CD4-positive, alpha-beta T cell treated with Interleukin-1 beta for 1 hour (primary cell): ENCODE results near the gene MSRB2.
A peak's percentile ranks its signal among the peaks of the same experiment; 100 is the strongest.
"Not testable (repeated sequence)": the region's sequence is repeated elsewhere in the genome, so short reads cannot be mapped to it uniquely, and the experiment has no call there.

Source experiments
- DNase-seq, 2 donors: peaks; one replicate each; pipeline ENCODE4 v3.0.0-alpha.2; 2020 to 2022

The MSRB2 gene

DNA sequence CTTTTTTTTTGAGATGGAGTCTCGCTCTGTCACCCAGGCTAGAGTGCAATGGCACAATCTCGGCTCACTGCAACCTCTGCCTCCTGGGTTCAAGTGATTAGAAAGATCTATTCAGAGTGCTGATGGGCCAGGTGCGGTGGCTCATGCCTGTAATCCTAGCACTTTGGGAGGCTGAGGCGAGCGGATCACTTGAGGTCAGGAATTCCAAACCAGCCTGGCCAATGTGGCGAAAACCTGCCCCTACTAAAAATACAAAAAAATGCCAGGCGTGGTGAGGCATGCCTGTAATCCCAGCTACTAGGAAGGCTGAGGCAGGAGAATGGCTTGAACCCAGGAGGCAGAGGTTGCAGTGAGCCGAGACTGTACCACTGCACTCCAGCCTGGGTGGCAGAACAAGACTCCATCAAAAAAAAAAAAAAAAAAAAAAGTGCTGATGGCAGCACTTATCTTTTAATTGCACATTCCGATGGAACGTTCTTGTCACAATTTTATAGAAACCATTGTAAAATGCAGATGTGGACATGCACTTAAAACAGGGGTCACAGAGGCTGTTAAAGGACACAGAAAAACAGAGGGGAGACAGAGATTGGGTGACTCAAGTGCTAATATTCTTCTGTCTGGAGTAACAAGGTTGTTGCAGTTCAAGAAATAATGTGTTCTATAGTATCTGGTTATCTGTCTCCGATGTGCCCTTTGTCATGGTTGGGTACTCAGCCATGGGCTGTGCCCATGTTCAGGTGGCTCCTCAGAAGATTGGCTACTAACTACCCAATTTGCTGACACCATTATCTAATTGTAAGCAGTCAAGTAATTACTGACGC, 25.1 kb upstream of the MSRB2 start:
- not testable (repeated sequence) for DNase-seq

DNA sequence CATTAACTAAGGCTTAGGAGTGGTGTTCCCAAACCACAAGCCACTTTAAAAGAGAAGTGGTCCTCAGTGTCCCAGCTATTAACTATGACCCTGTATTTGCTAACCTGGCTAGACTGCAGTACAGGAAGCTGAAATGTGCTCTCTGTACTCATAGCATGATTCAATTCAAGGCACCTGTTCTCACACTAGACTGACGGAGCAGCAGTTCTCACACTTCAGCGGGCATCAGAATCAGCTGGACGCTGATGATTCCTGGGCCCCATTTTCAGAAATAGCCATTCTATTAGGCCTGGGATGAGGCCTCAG, 24.5 kb upstream of the MSRB2 start:
- DNase-seq: no peak

DNA sequence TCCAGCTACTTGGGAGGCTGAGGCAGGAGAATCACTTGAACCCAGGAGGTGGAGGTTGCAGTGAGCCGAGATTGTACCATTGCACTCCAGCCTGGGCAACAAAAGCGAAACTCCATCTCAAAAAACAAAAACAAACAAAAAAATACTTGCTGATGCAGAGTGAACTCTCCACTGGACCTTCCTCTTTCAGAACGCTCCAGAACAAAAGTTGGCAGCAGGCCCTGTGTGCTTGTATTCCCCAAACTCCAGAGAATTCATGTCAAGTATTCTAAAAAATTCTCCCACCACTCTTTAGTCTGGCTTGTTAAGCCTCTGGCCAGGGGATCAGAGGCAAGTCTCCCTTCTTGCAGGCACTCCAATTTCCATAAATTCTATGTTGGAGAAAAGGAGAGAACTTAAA, 22.8 kb upstream of the MSRB2 start:
- not testable (repeated sequence) for DNase-seq

DNA sequence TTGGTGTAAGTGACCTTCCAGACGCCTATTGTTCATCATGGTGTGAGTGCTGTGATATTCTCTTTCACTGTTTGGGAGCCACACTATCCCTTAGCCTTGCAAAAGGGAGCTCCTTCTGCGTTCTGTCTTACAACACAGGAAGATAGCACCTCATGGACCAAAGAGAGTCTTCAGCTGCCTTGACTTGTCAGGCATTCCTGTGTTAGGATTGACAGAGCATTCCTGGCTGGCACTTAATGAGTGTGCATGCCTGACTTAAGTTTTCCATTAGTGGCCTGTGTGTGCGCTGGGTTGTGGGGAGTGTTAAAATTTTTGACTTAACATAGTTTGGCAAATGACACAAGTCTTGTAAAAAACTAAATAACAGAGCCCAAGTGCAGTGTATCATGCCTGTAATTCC, 21.9 kb upstream of the MSRB2 start:
- DNase-seq: no peak

DNA sequence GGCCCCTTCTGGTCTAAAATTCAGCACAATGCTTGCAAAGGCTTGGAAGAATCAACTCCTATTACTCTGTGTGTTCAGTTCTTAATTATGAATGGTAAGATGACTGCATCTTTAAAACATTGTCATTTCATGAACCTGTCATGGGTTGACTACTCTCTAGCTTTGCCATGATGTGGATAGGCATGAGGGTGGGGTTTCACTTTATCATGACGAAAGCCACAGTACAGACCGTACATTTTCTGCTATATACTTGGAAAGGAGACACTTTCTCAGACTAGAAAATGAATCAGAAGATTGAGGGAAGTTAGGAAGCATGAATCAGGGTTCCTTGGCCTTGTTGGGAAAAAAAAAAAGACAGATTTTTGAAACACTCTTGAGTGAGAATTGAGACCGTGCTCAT, 19.7 kb upstream of the MSRB2 start:
- no peak for DNase-seq

DNA sequence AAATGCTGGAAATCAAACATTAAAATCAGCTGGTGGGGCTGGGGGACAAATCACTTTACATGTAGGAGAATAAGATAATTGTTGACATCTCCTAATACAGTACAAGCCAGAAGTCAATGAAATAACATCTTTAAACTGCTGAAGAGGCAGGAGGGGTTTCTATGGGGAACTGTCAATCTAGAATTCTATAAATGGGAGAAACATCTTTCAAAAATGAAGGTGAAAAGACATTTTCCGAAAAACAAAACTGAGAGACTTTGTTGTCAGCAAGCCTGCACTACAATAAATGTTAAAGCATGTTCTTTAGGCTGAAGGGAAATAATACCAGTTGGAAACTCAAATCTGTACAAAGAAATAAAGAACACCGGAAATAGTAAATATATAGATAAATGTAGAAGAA, 17.3 kb upstream of the MSRB2 start:
- DNase-seq: no peak

DNA sequence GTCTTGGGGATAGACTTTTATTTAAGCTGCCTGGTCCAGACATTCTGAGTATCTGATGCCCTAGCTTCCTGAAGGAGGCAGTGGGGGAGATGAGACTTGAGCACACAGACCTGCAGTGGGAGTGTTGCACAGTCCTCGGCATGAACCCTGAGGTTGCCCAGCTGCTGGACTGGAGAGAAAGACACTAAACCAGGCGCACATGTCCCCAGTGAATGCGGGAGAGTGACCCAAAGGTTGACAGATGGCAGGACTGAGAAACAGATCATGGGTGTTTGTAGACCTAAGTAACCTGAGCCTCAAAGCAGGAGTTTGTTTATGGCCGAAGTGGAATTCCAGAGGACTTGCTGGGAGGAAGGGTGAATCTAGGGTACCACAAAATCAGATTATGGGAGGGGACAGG, 15.7 kb upstream of the MSRB2 start:
- no peak for DNase-seq

GRCh38 chr10:23080262-23080661, 15.1 kb upstream of the MSRB2 start:
- DNase-seq: no peak

DNA sequence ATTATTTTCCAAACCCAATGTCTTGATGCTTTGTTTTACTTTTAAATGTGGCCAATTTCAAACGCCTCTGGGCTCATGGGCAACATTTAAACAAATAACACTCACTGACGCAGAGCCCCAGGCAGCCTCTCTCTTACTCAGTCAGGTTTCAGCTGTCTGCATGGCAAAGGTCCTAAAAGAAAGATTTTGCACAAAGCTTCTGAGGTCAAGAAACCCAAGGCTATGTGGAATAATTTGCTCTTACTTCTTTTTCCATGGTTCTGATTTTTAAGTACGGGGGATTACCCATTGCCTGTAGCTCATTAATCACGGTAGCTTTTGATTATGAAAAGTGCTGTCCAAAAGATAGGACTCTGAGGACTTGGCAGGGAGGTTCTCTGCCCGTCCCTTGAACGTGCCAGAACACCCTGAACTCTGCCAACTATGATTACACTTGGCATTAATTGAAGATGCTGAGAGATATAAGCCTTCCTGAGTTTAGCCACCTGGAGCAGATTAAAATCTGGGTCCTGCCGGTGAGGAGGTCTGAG, 14.1 kb upstream of the MSRB2 start:
- no peak for DNase-seq

- no peak for DNase-seq
These were observed 13.5 kb upstream of the MSRB2 start for GRCh38 chr10:23081891-23082290.

DNA sequence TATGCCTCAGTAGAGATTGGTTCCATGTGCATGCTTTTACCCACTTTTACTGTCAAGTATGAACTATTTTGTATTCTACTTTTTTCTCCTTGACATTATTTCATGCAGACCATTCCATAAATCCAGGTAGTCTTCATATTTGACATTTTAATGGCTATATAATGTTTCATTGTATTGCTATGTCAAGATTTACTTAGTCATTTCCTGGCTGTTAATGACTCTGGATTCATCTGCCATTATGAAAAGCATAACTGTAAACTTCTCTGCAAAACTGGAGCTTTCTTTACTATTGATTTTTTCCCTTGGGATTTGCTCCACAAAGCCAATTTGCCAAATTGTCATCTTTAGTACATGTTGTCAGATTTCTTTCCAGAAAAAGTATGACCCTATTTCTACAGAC, 6.8 kb upstream of the MSRB2 start:
- DNase-seq: no peak

GRCh38 chr10:23094786-23095403, 484 bp upstream of the MSRB2 start:
- DNase-seq: no peak

DNA sequence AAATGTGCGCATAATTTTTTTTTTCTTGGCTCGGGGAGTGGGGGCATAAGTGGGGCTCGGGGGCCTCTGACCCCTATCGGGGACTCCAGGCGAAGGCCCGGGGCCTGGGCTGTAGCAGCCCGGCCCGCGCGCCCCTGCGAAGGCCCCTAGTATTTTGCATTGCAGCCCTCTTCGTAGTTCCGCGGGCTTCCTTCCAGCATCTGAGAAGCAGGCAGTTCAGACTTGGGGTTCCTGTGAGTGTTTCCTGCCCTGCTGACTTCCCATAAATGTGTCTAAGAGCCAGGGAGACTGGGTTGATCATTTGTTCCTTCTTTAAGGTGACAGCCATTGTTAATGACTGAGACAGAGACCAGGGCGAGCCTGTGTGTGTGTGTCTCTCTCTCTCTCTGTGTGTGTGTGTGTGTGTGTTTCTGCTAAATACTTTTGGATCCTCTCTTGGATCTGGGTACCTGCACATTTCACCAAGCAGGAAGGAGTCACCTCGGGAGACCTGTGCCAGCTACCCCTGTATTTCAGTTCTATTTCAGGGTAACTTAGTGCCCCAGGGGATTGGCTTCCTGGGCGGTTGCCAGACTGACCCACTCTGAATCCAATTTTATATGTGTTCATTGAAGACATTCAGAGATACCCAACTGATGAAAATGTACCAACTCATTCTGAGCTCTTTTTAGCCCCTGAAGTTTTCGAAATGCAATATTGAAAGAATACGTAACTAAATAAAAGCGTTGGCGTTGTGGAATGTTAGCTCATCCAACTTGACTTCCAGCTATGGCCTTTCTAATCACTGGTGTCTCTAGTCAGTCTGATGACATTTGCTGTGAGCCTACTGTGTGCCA, 805 bp downstream of the MSRB2 start:
- peak; percentile 31 to 33 for DNase-seq

DNA sequence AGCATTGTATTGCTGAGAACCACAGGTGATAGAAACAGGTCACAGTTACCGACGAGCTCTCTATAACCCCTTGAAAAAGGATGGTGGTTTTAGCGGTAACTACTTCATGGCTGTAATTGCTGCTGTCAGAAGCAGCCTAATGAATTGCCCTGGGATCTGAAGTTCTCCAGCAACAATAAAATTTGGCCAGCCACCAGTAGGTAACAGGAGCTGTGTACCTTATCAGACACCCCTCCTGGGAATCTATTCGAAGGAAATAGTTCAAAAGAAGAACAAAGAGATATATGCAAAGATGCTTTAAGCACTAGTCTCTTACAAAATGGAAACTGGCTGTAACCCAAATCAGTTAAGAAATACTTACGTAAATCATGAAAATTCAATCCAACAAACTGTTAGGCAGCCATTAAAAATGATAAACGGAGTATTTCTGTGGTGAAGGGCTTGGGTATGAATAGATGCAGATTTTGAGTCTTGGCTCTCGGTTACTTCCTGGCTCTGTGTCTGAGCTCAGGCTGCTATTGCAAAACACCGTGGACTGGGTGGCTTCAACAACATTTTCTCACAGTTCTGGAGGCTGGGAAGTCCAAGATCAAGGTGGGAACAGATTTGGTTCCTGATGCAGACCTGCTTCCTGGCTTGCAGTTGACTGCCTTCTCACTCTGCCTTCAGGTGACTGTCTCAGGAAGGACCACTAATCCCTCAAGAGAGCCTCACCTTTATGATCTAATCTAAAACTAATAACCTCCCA, 1.6 kb downstream of the MSRB2 start:
- no peak for DNase-seq

- DNase-seq: no peak
These were observed 3.7 kb downstream of the MSRB2 start for GRCh38 chr10:23099079-23099478.

DNA sequence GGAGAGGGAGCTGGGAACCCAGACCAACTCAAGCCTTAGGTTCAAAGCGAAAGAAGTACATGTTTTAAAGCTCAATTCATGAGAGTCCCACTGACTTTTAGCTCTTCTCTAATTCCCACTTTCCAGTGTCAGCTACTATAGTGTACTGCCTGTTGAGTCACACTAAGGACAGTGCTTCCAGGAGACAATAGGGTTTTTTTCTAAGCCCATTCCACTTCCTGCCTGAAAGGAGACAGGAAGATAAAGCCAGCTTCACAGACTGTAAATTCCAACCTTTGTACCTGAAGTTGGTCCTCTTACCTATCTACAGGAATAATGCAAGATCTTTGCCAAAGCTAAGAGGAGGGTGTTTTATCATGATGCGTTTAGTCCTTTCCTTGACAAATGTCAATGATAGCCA, 4.4 kb downstream of the MSRB2 start:
- no peak for DNase-seq

GRCh38 chr10:23100331-23101030, 5.1 kb downstream of the MSRB2 start:
- no peak for DNase-seq

GRCh38 chr10:23106331-23107072, 11.1 kb downstream of the MSRB2 start:
- DNase-seq: no peak

GRCh38 chr10:23110722-23111516, 15.5 kb downstream of the MSRB2 start:
- no peak for DNase-seq

DNA sequence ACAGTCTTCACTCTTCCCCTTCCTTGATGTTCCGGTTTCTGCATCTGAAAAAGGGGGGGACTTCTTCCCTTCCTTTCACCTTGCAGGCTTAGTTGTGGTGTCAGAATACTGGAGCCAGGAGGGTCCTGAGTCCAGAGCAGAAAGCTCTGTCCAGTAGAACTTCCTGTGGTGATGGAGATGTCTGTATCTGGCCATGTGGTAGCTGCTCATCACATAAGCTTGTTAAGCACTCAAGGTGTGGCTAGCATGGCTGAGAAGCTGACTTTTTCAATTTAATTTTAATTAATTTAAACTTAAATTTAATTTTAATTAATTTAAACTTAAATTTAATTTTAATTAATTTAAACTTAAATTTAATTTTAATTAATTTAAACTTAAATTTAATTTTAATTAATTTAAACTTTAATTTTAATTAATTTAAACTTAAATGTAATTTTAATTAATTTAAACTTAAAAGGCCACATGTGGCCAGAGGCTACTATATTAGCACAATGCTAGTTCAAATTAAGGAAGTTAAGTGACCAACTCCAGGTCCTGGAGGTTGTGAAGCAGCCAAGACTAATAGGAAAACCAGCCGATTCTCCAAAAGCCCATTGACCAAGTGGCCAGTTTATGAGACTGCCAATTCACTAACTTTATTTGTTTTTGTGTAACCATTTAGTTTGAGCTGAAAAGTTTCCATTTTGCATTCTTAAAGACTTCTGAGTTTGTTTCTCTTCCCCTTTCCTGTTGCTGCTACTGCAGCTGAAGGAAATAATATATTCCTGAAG, 16.3 kb downstream of the MSRB2 start:
- no peak for DNase-seq
